HepG2 (cell line): Measurements from ENCODE around the gene CKLF. TPM values are rescaled to one million over a fixed set of nuclear protein-coding genes. Genes with fewer than 3 reads are reported as not detected.

Source experiments
- BRD4 ChIP-seq: sonication (generic); formaldehyde crosslinking; IDR thresholded peaks from 2 replicates; pipeline ENCODE4 v1.4.0; 2020; ENCODE audit warnings: missing genetic modification reagents
- CBX2 ChIP-seq, 2 experiments: fragments of 200-600 bp in 1 of 2; sonication (generic); formaldehyde crosslinking in 1 of 2; IDR thresholded peaks; 2 replicates each; pipeline versions ENCODE4 v1.7.0 to v1.8.1; 2018 to 2022; ENCODE audit warnings: low read depth in 2 of 2, low read length in 1 of 2, mild to moderate bottlenecking in 1 of 2, missing genetic modification reagents in 1 of 2
- CEBPB ChIP-seq: IDR thresholded peaks from 2 replicates; pipeline ENCODE4 v1.6.1; 2011; ENCODE audit warnings: low read depth, low read length, improper control_type of control experiment, borderline replicate concordance
- EZH2 ChIP-seq: conservative IDR thresholded peaks from 2 replicates; pipeline ENCODE4 v1.6.1; 2012; ENCODE audit warnings: mild to moderate bottlenecking, low read depth, low read length, moderate library complexity
- HNRNPL ChIP-seq: fragments of 200-400 bp; formaldehyde crosslinking; IDR thresholded peaks from 2 replicates; pipeline ENCODE4 v1.6.1; 2017; ENCODE audit warnings: mild to moderate bottlenecking, low read depth, low read length
- HNRNPLL ChIP-seq: fragments of 200-400 bp; formaldehyde crosslinking; IDR thresholded peaks from 2 replicates; pipeline ENCODE4 v1.6.1; 2017; ENCODE audit warnings: mild to moderate bottlenecking, low read depth, low read length; ENCODE audit not compliant: poor library complexity, severe bottlenecking
- MTA3 ChIP-seq: sonication (generic); formaldehyde crosslinking; IDR thresholded peaks from 2 replicates; pipeline ENCODE4 v1.4.0; 2020; ENCODE audit warnings: missing genetic modification reagents
- NCOA2 ChIP-seq: sonication (generic); formaldehyde crosslinking; IDR thresholded peaks from 2 replicates; pipeline ENCODE4 v1.8.0; 2022; ENCODE audit warnings: inconsistent platforms
- PCBP2 ChIP-seq: fragments of 200-400 bp; formaldehyde crosslinking; optimal IDR thresholded peaks from 2 replicates; pipeline ENCODE3; 2018; ENCODE audit warnings: low read length, low read depth; ENCODE audit not compliant: poor library complexity, severe bottlenecking
- PHF8 ChIP-seq: sonication (generic); formaldehyde crosslinking; IDR thresholded peaks from 2 replicates; pipeline ENCODE4 v1.5.0; 2020; ENCODE audit warnings: missing genetic modification reagents
- SAFB2 ChIP-seq: sonication (generic); formaldehyde crosslinking; IDR thresholded peaks from 2 replicates; pipeline ENCODE4 v1.5.1; 2020; ENCODE audit warnings: missing genetic modification reagents, low read depth, mild to moderate bottlenecking, borderline replicate concordance
- WIZ ChIP-seq: sonication (generic); formaldehyde crosslinking; IDR thresholded peaks from 2 replicates; pipeline ENCODE4 v1.5.1; 2020; ENCODE audit warnings: mild to moderate bottlenecking, missing genetic modification reagents
- ZNF44 ChIP-seq: sonication (generic); formaldehyde crosslinking; IDR thresholded peaks from 2 replicates; pipeline ENCODE4 v1.5.1; 2020; ENCODE audit warnings: mild to moderate bottlenecking, missing genetic modification reagents
- ZNF501 ChIP-seq: sonication (generic); formaldehyde crosslinking; IDR thresholded peaks from 2 replicates; pipeline ENCODE4 v1.5.1; 2020; ENCODE audit warnings: mild to moderate bottlenecking, moderate library complexity, missing genetic modification reagents
- ZNF577 ChIP-seq: sonication (generic); formaldehyde crosslinking; IDR thresholded peaks from 2 replicates; pipeline ENCODE4 v1.4.0; 2020; ENCODE audit warnings: mild to moderate bottlenecking, low read depth, missing genetic modification reagents, borderline replicate concordance
- ZSCAN20 ChIP-seq: sonication (generic); formaldehyde crosslinking; IDR thresholded peaks from 2 replicates; pipeline ENCODE4 v1.4.0; 2020; ENCODE audit warnings: missing genetic modification reagents, mild to moderate bottlenecking, borderline replicate concordance
- polyA plus RNA-seq, 8 experiments: library from polyadenylated mRNA; depleted of rRNA in 3 of 8; stranded (reverse) in 7 of 8; unstranded in 1 of 8; fragments of >200 nt; fragmentation: Illumina TruSeq in 4 of 8; extraction: Trizol in 4 of 8; gene quantifications; 2 replicates each; pipeline versions ENCODE4 v1.2.1 to v1.2.3, GENCODE V29; 2011 to 2016; ENCODE audit warnings: low read depth in 4 of 8, missing spikeins in 1 of 8, mixed read lengths in 1 of 8; ENCODE audit not compliant: insufficient read depth in 1 of 8
- total RNA-seq, 5 experiments: library from RNA; depleted of rRNA; stranded (reverse); fragments of >200 nt; fragmentation: Illumina TruSeq; extraction: Trizol; gene quantifications; 2 replicates each; pipeline ENCODE4 v1.2.3, GENCODE V29; 2016; ENCODE audit warnings: low read depth in 1 of 5
- TF ChIP-seq, protein P1 (sequence below): sonication (generic); formaldehyde crosslinking; IDR thresholded peaks from 2 replicates; pipeline ENCODE4 v1.9.0; 2021; ENCODE audit warnings: mild to moderate bottlenecking, missing genetic modification reagents
- TF ChIP-seq, protein P2 (sequence below): sonication (generic); formaldehyde crosslinking; IDR thresholded peaks from 2 replicates; pipeline ENCODE4 v1.4.0; 2020; ENCODE audit warnings: missing genetic modification reagents
- TF ChIP-seq, protein P3 (sequence below): sonication (generic); formaldehyde crosslinking; IDR thresholded peaks from 2 replicates; pipeline ENCODE4 v1.8.0; 2022; ENCODE audit warnings: missing genetic modification reagents, mild to moderate bottlenecking, inconsistent platforms, borderline replicate concordance

Gene CKLF
- total and polyA plus RNA-seq, 2 of the 13 experiments (the other 11 are each of a cell fraction or from before 2014, with no cell fraction given) = 120 to 167 TPM

DNA sequence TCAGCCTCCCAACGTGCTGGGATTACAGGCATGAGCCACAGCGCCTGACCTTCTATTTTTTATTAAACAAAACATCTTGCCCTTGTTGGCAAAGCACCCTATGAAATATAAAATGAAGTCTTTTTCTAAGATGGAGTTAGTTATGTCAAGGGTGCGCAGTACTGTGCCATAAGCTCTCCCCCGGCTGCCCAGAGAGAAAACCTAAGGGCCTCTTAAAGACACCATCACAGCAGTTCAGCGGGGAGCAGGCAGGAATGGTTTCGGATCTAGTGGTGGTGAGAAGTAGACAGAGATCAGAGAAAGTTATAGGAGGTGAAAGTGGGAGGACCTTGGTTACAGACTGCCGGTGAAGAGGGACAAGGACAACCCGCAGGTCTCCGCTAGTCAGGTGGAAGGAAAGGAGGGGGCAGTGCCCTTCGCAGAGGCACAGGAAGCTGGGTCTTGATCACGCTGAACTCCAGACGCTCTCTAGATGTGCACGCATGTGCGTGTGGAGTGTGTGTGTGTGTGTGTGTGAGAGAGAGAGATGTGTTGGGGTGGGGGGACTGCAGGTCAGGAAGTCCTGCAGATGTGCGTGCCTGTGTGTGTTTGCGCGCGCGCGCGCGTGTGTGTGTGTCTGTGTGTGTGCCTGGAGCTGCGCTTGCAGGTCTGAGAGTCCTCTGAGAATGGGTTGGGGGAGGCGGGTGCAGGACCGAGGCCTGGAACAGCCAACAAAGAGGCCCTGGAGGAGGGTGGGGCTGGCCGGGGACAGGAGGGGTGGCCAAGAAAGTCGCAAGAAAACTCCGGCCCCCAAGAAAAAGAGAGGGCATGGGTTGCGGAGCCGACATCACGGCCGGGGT, 51.4 kb downstream of the CKLF start (continued):
- TF ChIP-seq, protein P1, sequence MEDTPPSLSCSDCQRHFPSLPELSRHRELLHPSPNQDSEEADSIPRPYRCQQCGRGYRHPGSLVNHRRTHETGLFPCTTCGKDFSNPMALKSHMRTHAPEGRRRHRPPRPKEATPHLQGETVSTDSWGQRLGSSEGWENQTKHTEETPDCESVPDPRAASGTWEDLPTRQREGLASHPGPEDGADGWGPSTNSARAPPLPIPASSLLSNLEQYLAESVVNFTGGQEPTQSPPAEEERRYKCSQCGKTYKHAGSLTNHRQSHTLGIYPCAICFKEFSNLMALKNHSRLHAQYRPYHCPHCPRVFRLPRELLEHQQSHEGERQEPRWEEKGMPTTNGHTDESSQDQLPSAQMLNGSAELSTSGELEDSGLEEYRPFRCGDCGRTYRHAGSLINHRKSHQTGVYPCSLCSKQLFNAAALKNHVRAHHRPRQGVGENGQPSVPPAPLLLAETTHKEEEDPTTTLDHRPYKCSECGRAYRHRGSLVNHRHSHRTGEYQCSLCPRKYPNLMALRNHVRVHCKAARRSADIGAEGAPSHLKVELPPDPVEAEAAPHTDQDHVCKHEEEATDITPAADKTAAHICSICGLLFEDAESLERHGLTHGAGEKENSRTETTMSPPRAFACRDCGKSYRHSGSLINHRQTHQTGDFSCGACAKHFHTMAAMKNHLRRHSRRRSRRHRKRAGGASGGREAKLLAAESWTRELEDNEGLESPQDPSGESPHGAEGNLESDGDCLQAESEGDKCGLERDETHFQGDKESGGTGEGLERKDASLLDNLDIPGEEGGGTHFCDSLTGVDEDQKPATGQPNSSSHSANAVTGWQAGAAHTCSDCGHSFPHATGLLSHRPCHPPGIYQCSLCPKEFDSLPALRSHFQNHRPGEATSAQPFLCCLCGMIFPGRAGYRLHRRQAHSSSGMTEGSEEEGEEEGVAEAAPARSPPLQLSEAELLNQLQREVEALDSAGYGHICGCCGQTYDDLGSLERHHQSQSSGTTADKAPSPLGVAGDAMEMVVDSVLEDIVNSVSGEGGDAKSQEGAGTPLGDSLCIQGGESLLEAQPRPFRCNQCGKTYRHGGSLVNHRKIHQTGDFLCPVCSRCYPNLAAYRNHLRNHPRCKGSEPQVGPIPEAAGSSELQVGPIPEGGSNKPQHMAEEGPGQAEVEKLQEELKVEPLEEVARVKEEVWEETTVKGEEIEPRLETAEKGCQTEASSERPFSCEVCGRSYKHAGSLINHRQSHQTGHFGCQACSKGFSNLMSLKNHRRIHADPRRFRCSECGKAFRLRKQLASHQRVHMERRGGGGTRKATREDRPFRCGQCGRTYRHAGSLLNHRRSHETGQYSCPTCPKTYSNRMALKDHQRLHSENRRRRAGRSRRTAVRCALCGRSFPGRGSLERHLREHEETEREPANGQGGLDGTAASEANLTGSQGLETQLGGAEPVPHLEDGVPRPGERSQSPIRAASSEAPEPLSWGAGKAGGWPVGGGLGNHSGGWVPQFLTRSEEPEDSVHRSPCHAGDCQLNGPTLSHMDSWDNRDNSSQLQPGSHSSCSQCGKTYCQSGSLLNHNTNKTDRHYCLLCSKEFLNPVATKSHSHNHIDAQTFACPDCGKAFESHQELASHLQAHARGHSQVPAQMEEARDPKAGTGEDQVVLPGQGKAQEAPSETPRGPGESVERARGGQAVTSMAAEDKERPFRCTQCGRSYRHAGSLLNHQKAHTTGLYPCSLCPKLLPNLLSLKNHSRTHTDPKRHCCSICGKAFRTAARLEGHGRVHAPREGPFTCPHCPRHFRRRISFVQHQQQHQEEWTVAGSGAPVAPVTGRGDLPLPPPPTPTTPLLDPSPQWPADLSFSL (CRISPR knock-in tag) = peak; percentile 97
- 0 out of 2 replicates have a peak, but pooled peaks have one; percentile 7 for TF ChIP-seq PHF8 (CRISPR knock-in tag)
- peak; percentile 66 for TF ChIP-seq HNRNPLL
- TF ChIP-seq ZSCAN20 = no peak
- TF ChIP-seq NCOA2 (CRISPR knock-in tag) = peak; percentile 12; the same call in 1 of the 2 replicates
- TF ChIP-seq WIZ (CRISPR knock-in tag) = no peak
- 0 out of 2 replicates have a peak, but pooled peaks have one; percentile 66 for TF ChIP-seq HNRNPL
- TF ChIP-seq EZH2 = no peak
- TF ChIP-seq CBX2 (IDR thresholded peaks at IDR 0.05; ENCODE audit: low read depth, low read length) = no peak
- TF ChIP-seq CBX2 (CRISPR knock-in tag; IDR thresholded peaks at IDR 0.05; ENCODE audit: low read depth) = no peak
- TF ChIP-seq SAFB2 = no peak; the same call in 1 of the 2 replicates
- no peak for TF ChIP-seq ZNF577 (CRISPR knock-in tag)
- TF ChIP-seq, protein P2, sequence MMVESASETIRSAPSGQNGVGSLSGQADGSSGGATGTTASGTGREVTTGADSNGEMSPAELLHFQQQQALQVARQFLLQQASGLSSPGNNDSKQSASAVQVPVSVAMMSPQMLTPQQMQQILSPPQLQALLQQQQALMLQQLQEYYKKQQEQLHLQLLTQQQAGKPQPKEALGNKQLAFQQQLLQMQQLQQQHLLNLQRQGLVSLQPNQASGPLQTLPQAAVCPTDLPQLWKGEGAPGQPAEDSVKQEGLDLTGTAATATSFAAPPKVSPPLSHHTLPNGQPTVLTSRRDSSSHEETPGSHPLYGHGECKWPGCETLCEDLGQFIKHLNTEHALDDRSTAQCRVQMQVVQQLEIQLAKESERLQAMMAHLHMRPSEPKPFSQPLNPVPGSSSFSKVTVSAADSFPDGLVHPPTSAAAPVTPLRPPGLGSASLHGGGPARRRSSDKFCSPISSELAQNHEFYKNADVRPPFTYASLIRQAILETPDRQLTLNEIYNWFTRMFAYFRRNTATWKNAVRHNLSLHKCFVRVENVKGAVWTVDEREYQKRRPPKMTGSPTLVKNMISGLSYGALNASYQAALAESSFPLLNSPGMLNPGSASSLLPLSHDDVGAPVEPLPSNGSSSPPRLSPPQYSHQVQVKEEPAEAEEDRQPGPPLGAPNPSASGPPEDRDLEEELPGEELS = peak; percentile 34; the same call in 1 of the 2 replicates
- no peak for TF ChIP-seq MTA3 (CRISPR knock-in tag)
- TF ChIP-seq CEBPB = no peak
- TF ChIP-seq, protein P3, sequence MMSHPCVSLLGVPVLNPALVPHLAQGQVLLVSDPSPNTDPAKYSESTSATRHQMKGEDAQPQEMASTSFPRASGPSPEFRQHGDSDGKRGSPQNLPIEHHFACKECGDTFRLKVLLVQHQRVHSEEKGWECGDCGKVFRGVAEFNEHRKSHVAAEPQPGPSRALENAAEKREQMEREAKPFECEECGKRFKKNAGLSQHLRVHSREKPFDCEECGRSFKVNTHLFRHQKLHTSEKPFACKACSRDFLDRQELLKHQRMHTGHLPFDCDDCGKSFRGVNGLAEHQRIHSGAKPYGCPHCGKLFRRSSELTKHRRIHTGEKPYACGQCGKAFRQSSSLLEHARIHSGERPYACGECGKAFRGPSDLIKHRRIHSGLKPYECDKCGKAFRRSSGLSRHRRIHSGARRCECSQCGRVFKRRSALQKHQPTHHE (CRISPR knock-in tag) = peak; percentile 65; the same call in 1 of the 2 replicates
- peak; percentile 31; the same call in 1 of the 2 replicates for TF ChIP-seq BRD4 (CRISPR knock-in tag)
- TF ChIP-seq ZNF501 (CRISPR knock-in tag) = peak; percentile 59; the same call in 1 of the 2 replicates
- TF ChIP-seq PCBP2 = no peak
- peak; percentile 70; the same call in 1 of the 2 replicates for TF ChIP-seq ZNF44 (CRISPR knock-in tag)
